ENCODE data around the gene TMTC3.
A peak's percentile ranks its signal among the peaks of the same experiment; 100 is the strongest.
"Not testable (repeated sequence)": the region's sequence is repeated elsewhere in the genome, so short reads cannot be mapped to it uniquely, and the experiment has no call there.

The TMTC3 gene

GRCh38 chr12:88141774-88142609, at the start of gene TMTC3, which contains the start of gene CEP290:
TMTC3 (plus strand) TSS chr12:88142307; CDS start chr12:88148316, 6,009 bp downstream.
CEP290 (minus strand) TSS chr12:88142088; CDS start chr12:88141307, 781 bp downstream.
- DNase-seq (ENCODE audit: low read depth, low spot score) = peak; percentile 96

DNA sequence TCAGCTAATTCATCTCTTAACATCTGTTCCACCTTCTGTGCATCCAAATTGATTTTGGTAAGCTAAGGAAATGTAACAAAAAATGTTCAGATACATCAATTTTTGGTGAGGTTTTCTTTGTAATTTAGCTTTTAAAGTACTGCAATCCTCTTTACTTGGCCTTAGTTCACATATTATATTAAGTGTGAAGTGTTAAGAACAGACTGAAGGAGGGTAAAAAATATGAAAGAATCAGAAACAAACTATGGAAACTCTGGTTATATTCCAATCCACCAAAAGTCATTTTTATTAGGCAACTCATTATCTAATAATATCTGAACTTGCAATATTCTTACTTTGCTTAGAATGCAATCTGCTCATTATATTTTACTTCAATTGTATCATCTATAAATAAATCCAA, 49.3 kb upstream of the TMTC3 start:
- no peak for DNase-seq (ENCODE audit: low read depth, low spot score)

DNA sequence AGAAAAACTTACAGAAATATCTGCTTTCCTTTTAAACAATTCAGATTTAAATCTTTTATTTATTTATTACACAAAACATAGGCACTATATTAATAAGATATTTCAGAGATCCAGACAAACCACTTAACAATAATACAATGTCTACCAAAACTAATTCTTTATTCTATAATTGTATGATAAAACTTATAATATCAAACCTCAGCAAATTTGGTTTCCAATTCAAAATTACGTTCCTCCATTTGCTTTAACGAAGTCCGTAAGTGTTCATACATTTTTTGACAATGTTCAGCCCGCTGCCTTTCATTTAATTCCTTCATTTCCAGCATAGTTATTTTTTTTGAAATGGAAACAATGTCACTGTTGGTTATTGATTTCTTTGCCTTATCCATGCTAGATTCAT, 48.5 kb upstream of the TMTC3 start:
- no peak for DNase-seq (ENCODE audit: low read depth, low spot score)

DNA sequence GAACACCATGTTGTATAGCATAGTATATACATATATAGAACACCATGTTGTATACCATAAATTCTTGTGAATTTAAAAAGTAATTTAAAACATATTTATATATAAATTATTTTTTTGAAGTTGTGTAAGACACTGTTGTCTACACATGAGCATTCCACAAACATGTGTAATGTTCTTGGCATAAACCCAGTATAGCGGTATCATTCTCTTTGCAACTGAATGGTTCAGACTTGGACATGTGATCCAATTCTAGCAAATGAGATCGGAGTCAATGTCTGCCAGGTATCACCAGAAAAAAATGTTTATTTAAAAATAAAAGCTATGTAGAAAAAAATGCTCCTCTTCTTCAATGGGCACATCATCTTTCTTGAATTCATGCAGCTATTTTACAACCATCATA, 34.1 kb upstream of the TMTC3 start:
- no peak for DNase-seq (ENCODE audit: low read depth, low spot score)

DNA sequence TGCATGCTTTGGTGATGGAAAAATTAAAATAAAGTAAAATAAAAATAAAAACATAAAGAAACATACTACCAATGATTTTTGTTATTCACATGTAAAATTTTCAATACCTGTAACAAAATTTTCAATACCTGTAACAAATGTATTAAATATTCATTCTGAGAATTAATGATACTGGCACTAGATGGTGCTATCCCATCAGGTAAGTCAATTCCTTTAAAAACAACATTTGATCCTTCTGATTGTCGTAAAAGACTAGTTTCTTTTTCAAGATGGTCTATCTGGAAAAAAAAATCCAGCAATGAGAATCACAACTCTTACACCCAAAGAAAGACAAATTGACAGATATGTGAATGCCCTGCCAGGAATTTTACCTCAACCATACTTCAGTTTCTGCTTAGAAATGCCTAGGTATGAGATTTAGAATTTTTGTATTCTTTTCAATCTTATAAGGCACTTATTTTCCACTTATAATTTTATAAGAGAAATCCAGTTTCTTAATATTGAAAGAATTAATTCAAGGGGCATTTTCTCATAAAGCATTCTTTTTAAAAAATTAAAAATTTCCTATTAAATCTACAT, 30.9 kb upstream of the TMTC3 start:
- DNase-seq (ENCODE audit: low read depth, low spot score) = no peak

DNA sequence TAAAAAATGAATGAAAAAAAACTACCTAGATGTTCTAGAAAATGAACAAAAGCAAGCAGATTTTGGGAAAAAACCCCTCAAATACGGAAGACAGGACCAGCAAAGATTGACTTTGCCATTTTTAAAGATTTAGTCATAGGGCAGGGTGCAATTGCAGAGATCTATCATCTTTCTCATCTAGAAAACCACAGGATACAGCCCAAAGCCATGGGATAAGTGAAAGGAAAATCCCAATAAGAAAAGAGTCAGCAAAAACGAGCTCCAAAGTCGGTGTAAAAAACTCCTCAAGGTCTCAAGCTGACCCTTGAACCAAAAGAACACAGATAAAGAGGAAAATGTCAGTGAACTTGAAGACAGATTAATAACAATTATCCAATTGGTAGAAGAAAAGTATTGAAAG, 28.2 kb upstream of the TMTC3 start:
- no peak for DNase-seq (ENCODE audit: low read depth, low spot score)

DNA sequence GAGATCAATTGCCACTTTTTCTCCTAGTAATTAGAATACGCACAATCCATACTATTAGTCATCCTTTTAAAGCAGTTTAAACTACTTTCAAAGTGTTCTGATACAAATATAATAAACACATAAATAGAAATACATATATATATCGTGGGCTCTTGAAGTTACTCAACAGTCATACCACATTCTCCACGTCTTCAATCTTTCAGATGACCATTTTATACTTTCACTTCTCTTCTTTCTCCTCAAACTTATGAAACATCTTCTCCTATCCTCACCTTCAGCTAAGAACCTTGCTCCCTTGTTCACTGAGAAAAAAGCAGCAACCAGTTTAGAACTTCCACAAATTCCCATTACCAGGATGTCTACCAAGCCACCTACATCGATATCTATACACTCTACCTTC, 19.4 kb upstream of the TMTC3 start:
- DNase-seq (ENCODE audit: low read depth, low spot score) = no peak

- DNase-seq (ENCODE audit: low read depth, low spot score) = no peak
These were observed 15.0 kb upstream of the TMTC3 start for GRCh38 chr12:88127099-88127498.

DNA sequence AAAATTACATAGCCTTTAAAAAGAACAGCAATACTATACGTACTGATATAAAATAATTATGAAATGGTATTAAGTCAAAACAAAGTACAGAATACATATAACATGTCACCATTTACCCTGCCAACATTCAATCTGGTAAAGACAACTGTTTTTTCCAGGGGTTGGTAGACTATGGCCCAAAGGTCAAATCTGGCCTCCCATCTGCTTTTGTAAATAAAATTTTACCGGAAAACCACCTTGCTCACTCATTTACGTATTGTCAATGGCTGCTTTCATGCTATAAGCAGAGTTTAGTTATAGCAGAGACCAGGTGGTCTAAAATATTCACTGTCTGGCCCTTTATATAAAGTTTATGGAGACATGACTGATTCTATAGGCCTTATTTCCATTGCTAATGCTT, 14.3 kb upstream of the TMTC3 start:
- DNase-seq (ENCODE audit: low read depth, low spot score) = no peak

GRCh38 chr12:88132392-88132791, 9.7 kb upstream of the TMTC3 start:
- DNase-seq (ENCODE audit: low read depth, low spot score) = no peak

DNA sequence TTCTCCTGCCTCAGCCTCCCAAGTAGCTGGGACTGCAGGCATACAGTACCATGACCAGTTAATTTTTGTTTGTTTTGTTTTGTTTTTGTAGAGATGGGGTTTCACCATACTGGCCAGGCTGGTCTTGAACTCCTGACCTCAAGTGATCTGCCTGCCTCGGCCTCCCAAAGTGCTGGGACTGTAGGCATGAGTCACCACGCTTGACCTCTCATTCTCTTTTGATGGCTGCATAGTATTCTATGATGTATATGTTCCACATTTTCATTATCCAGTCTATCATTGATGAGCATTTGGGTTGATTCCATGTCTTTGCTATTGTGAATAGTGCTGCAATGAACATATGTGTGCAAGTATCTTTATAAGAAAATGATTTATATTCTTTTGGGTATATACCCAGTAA, 8.9 kb upstream of the TMTC3 start:
- not testable (repeated sequence) for DNase-seq (ENCODE audit: low read depth, low spot score)

GRCh38 chr12:88139711-88140110, 2.4 kb upstream of the TMTC3 start:
- DNase-seq (ENCODE audit: low read depth, low spot score) = not testable (repeated sequence)

DNA sequence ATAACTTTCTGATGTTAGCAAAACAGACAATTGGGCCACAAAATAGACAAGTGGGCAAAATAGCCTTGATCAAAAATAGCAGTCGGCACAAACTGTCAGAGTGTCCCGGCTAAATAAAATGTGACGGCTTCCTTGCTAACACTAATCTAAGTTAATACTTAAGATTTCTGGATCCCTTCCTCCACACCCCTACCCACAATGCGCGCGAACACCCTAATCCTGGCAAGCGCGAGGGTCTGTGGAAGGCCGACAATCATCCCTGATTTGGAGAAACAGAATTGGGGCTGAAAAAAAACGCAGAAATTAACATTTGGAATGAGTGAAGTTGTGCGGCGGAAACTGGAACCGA, 708 bp upstream of the TMTC3 start:
- DNase-seq (ENCODE audit: low read depth, low spot score) = no peak

DNA sequence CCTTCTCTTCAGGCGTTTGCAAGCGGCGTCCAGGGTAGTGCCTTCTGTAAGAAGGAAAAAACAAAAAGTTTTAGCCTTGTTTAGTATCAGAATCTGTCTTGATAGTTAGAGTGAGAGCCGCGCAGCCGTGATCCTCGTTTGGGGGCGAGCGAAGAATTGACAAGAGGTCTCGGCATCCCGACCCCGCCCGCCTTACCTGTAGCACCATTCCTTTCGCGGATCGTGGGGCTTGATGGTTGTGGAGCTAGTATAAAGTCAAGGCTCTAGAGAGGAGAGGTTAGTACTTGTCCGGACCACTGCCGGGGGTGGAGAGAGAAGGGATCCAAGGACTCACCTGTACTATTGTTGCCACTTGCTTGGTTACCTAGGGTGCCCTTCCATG, 494 bp downstream of the TMTC3 start:
- no peak for DNase-seq (ENCODE audit: low read depth, low spot score)

- no peak for DNase-seq (ENCODE audit: low read depth, low spot score)
These were observed 1.9 kb downstream of the TMTC3 start for GRCh38 chr12:88144037-88144436.

- no peak for DNase-seq (ENCODE audit: low read depth, low spot score)
These were observed 2.7 kb downstream of the TMTC3 start for GRCh38 chr12:88144546-88145468.

DNA sequence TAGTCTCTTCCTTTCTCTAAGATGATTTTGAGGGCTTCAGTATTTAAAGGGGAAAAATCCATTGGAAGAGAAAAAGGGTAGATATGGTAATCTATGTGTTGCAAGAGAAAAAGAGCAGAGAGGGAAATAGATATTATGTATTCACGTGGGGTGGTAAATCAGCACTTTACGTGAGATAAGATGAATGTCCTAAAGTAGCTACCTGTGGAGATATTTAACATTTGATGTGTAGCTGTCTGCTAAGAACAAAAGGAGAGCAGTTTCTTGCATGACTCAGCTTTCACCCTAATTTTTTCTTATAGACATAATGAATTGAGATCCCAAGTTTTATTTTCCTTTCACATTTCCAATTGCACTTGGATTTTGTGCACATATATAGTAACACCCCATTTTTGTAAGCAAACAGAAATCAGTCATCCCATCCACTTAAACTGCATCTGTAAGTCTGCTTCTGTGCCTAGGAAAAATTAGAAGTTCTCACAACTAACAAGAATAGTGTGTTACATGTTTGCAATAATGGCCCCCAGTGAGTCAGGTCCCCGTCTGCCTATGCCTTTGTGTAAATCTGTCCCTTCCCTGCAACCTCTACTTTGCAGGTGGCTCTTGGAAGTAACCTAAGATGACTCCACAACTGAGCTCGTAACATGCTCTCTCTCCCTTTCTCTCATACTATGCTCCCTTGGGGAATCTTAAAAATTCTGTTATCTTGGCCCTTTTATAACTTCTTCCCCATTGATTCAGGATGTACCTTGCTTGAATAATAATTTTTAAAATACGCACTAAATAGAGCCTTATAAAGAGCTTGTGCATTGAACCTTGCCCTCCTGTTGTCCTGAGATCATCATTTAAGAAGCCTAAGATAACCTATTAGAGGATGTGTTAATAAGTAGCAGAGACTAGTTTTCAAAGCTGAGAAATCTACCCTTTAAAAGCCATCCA, 3.7 kb downstream of the TMTC3 start:
- DNase-seq (ENCODE audit: low read depth, low spot score) = no peak

- DNase-seq (ENCODE audit: low read depth, low spot score) = no peak
These were observed 8.0 kb downstream of the TMTC3 start for GRCh38 chr12:88150063-88150462.

DNA sequence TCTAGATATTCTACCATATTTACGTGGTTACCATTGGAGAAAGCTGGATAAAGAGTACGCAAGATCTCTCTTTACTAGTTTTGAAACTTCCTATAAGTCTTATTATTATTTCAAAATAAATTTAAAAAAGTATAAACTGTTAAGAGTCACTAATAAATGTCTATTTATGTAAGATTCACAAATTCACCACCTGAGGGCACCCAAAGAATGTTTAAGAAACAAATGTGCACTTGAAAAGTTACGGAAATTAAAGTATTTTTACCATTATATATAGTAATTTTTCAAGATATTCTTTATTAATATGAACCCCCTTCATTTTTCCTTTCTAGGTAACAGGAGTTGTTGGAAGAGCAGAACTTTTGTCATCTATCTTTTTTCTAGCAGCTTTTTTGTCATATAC, 11.9 kb downstream of the TMTC3 start:
- no peak for DNase-seq (ENCODE audit: low read depth, low spot score)

DNA sequence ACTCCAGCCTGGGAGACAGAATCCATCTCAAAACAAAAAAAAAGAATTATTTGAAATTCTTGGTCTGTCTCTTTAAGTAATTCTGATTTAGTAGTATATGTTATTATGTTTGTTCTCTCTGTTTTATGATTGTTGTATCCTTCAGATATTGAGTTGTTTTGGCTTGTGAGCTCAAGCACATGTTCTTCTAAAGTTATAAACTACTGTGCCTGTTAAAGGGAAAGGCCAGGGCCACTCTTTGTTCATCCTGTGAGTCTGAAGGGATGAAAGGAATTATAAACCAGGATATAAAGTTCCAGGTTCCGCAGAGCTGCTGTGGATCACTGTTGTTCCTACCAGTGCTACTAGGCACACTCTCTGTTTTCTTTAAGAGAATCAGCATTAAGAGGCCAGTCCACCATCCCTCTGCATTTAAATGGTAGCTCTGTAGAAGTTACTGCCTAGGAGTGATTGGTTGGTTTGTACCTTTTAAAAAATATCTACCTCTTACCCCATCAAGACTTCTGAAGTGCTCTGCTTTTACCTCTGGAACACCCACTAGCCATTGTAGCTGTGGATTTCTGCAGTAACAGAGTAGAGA, 14.1 kb downstream of the TMTC3 start:
- no peak for DNase-seq (ENCODE audit: low read depth, low spot score)

DNA sequence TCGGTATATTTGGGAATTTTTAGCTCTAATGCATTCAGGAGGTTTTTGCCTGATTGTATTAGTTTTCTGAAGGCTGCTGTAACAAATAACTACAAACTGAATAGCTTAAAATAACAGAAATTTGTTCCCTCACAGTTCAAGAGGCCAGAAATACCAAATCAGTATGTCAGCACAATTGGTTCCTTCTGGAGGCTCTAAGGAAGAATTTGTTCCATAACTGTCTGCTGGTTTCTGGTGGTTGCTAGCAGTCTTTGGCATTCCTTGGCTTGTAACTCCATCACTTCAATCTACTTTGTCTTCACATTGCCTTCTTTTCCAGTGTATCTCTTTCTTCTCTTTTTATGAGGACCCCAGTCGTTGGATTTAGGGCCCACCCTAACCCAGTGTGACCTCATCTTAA, 21.3 kb downstream of the TMTC3 start:
- DNase-seq (ENCODE audit: low read depth, low spot score) = no peak
